NCI-H2196 treated with DMSO at 0.1 percent for 48 hours (cell line): ENCODE results near the gene TXN.

ENCODE experiments used
- DNase-seq: peaks from one replicate; lab custom pipeline; 2025; ENCODE audit not compliant: unreplicated experiment; lab: John Stamatoyannopoulos, UW

TXN gene

GRCh38 chr9:110256380-110257096, at the start of gene TXN:
Gene TXN, minus strand, starts transcription at chr9:110256507. Its CDS starts 72 bp downstream, at chr9:110256435.
- peak; percentile 64 for DNase-seq

GRCh38 chr9:110303133-110303532, 46.8 kb upstream of the TXN start:
- DNase-seq, result no peak

DNA sequence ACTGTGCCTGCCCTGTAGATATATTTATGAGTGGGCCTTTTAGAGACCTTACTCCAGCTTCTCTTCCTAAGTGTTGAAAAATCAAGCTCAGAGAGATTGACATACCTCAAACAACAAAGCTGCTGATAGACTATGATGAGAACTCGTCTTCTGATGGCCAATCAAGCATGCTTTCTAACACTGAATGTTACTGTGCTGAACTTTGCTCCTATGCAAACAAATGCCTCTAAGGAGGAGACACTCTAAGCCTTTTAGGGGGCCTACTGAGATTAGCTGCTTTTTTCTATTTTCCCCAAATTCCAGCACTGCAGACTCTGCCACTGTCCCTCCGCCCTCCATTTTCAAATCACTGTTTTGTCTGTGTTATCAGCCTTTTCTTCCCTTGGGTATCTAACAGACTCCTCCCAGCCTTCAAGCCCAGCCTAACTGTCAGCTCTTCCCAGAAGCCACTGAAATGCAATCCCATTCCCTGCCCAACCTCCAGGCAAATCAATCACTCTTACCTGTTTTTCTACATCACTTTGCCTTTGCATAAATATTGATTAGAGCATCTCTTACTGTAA, 41.8 kb upstream of the TXN start:
- no peak for DNase-seq

DNA sequence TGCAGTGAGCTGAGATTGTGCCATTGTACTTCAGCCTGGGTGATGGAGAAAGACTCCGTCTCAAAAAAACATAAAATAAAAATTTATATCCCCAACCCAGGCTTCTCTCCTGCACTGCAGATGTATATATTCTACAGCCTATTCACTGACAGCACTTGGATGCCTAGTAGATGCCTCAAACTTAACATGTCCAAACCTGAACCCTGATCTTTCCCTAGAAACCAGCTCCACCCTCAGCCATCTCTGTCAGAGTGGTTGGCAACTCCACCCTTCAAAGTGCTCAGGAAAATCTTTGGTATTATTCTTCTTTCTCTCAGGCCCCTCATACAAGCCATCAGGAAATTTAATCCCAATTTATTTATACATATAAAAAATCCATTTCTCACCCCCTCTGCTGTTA, 36.9 kb upstream of the TXN start:
- DNase-seq, result no peak

DNA sequence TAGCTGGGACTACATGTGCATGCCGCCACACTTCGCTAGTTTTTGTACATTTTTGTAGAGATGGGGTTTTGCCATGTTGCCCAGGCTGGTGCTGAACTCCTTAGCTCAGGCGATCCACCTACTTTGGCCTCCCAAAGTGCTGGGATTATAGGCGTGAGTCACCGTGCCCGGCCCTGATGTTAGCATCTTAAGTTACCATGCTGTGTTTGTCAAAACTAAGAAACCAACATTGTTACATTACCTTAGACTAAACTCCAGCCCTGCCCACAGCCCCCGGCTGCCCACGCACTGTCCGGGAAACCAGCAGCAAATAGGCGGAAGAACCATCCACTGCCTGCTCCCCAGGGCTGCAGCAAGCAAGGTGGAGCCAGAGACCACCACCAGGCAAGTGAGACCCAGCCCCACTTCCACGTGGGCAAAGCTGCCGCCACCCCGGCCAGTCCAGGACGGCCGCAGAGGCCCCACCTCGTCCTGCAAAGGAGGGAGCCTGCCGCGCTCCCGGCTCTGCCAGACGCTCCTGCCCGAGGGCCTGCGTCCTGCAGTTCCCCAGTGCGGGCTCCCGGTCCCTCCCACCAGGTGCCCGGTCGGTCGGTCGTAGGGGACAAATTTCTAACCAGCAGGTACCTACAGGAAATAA, 35.7 kb upstream of the TXN start:
- DNase-seq, result no peak

DNA sequence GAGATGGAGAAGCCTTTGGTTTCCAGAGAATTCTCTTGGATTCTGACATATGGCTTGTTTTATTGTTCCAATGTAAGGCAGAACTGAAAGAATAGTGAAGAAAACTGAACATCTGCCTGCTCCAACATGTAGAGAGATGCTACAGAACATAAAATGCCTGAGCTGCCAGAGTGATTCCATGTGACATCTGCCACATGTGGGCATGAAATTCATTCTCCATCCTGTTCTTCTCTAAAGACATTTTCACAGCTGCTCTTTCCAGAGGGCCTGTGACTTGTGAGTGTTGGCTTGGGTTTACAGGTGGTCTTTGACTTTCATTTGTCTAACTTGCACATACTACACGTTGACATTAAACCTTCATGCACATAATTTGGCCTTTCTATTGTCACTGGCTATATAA, 33.7 kb upstream of the TXN start:
- no peak for DNase-seq

GRCh38 chr9:110288503-110288902, 32.2 kb upstream of the TXN start:
- no peak for DNase-seq

DNA sequence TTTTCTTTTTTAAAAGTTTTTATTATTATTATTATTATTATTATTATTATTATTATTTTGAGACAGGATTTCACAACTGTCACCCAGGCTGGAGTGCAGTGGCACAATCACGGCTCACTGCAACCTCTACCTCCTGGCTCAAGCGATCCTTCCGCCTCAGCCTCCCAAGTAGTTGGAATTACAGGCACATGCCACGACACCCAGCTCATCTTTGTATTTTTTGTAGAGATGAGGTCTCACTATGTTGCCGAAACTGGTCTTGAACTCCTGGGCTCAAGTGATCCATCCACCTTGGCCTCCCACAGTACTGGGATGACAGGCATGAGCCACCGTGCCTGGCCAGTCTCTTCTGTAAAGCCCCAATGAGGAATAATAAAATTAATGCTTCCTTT, 31.0 kb upstream of the TXN start:
- DNase-seq, result no peak

DNA sequence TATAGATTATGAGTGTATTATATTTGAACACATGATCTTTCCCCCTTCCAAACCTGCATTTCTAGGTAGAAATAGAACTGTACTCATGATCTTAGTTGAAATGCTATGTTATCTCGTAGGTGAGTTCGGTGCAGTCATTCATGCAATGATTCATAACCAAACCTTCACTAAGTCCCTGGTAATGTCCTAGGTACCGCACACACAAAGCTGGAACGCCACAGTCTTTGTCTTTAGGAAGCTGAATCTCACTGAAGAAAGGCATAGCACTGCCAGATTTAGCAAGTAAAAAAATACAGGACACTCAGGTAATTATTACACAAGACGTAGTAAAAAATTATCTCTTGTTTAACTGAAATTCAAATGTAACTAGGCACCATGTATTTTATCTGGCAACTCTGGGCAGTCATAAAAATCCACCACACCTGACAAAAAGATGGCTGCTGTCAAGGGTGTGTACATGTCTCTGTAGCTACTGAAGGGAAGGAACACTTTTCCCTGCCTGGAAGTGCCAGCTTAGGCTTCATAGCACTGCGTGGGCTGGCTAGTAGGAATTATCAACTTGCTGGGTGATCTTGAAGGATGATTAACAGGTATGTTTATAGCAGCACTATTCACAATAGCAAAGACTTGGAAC, 28.0 kb upstream of the TXN start:
- DNase-seq, result no peak

GRCh38 chr9:110283751-110284150, 27.4 kb upstream of the TXN start:
- DNase-seq, result no peak

DNA sequence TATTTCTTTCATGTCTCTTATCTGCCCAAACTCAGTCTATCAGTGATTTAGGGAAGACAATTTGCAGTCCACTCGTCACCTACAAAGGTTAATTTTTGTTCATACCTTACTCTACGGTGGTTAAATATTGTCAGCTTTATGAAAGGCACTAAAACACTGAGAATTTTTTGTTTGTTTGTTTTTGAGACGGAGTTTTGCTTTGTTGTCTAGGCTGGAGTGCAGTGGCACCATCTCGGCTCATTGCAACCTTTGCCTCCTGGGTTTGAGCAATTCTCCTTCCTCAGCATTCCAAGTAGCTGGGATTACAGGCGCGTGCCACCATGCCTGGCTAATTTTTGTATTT, 26.4 kb upstream of the TXN start:
- no peak for DNase-seq

- no peak for DNase-seq
Measured at GRCh38 chr9:110282018-110282738, 25.9 kb upstream of the TXN start.

- no peak for DNase-seq
Measured at GRCh38 chr9:110278080-110278707, 21.9 kb upstream of the TXN start.

DNA sequence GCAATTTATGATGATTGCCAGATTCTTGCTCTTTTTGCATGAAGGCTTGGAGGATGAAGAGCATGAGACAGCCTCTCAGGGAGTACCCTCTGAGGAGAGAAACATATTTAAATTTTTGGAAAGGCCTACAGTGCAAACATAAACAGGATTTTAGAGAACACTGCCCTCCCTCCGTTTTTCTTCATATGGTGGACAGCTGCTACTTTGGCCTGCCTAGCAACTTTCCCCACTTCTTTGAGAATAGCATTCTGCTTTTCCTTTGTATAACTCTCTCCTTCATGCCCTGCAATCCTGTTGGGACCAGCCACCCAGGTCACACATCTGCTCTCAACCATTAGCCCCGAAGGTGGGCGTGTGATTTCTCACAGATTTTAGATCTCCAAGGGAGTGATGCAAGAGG, 20.5 kb upstream of the TXN start:
- no peak for DNase-seq

DNA sequence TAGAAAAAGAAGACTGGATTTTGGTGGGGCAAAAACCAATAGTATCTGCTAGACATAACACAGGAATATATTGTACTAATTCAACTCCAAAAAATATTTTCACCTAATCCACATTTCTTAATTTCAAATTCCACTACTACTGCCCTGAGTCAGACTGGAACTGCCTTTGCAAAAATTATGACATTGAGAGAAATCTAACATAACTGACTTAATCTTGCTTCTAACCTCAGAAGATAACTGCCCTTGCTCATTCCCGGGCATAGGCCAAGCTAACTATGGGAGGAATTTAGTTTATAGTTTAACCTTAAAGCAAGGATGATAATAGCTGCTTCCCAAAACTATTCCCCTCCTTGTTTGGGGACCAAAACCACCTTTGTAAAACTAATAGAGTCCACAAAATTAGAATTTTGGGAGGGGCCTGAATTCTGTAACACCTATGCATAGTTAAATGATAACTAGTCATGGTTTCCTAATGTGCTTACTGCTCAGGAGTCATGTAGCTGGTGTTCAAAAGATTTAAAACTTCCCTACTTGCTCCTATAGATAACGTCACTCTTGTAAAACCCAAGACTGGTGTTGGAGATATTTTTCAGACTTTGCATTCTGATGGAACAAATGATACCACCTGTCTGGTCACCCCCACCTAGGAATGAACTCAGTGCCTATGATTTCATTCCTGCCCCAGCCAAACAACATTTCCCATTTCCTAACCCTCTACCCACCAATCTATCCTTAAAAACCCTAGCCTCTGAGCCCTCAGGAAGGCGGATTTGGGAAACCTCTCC, 14.1 kb upstream of the TXN start:
- DNase-seq, result no peak

DNA sequence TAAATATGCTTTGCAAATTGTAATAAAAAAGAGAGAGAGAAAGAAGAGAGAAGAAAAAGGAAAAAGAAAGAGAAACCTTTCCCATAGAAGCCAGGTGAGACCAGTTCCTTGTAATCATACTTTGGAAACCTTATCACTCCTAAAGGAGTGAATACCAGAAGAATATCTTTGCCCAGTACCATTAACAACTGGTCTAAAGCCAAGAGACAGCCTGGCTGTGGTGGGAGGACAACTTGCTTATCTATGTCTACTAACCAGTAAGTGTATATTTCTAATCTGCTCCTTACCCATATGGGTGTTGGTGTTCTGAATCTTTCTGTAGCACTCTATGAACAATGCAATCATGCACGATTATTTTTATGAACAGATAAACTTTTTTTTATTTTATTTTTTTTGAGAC, 10.5 kb upstream of the TXN start:
- DNase-seq, result no peak

- DNase-seq, result no peak
Measured at GRCh38 chr9:110261632-110262031, 5.3 kb upstream of the TXN start.

- no peak for DNase-seq
Measured at GRCh38 chr9:110260911-110261310, 4.6 kb upstream of the TXN start.

DNA sequence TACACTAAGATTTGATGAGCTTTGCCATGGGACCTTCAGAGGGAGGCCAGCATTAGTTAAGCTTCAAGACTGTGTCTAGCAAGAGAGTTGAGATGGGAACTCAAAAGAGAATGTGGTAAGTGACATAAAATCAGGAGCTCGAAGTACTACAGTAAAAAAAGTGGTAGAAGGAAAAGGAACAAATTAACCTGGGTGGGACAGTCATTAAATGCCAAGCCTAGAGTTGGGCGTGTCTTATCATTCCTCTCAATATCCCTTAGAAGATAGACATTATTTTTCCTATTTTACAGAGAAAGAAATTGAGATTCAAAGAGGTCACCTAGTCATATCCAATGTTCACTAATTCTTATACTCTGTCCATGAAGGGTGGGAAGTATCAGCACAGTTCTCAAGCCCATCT, 3.3 kb upstream of the TXN start:
- DNase-seq, result no peak

- DNase-seq, result no peak
Measured at GRCh38 chr9:110258690-110259091, 2.4 kb upstream of the TXN start.
